Upper lobe of left lung (tissue), 6 donors: ENCODE measurements around the gene SPR. TPM values are rescaled to one million over a fixed set of nuclear protein-coding genes. Genes with fewer than 3 reads are reported as not detected.

Experiments used
- ATAC-seq, 2 donors: fragments of 200-7000 bp; cut with Tn5 transposase; one replicate each; pipeline ENCODE4 v1.9.1; 2022; ENCODE audit warnings: mild to moderate bottlenecking in 2 of 2, moderate library complexity in 2 of 2; ENCODE audit not compliant: low FRiP score in 2 of 2
- DNase-seq, 2 donors: peaks; one replicate each; pipeline ENCODE4 v3.0.0-alpha.2; 2019 to 2020
- H3K27ac ChIP-seq, 4 donors: fragments of 200-600 bp; sonication (generic); one replicate each; pipeline ENCODE4 v1.5.1; 2016 to 2019
- H3K27me3 ChIP-seq, 4 donors: fragments of 200-600 bp; sonication (generic); one replicate each; pipeline ENCODE4 v1.5.1; 2017 to 2019
- H3K36me3 ChIP-seq, 4 donors: fragments of 200-600 bp; sonication (generic); one replicate each; pipeline ENCODE4 v1.5.1; 2016 to 2019
- H3K4me1 ChIP-seq, 4 donors: fragments of 200-600 bp; sonication (generic); one replicate each; pipeline ENCODE4 v1.5.1; 2018 to 2019
- H3K4me3 ChIP-seq, 4 donors: fragments of 200-600 bp; sonication (generic); one replicate each; pipeline ENCODE4 v1.5.1; 2017 to 2019; ENCODE audit warnings: mild to moderate bottlenecking in 2 of 4, moderate library complexity in 1 of 4
- H3K9me3 ChIP-seq, 4 donors: fragments of 200-600 bp; sonication (generic); one replicate each; pipeline ENCODE4 v1.5.1; 2018 to 2019
- EP300 ChIP-seq, 4 donors: sonication (generic); formaldehyde crosslinking; IDR thresholded peaks; one replicate each; pipeline ENCODE4 v1.5.1; 2017; ENCODE audit warnings: antibody characterized with exemption in 4 of 4, control low read depth in 2 of 4
- POLR2A ChIP-seq, 4 donors: fragments of 450-650 bp; IDR thresholded peaks; one replicate each; pipeline ENCODE4 v1.5.1; 2016 to 2017; ENCODE audit warnings: antibody characterized with exemption in 4 of 4, mild to moderate bottlenecking in 2 of 4
- POLR2AphosphoS5 ChIP-seq, 2 donors: sonication (generic); formaldehyde crosslinking; IDR thresholded peaks; one replicate each; pipeline ENCODE4 v1.5.1; 2017; ENCODE audit warnings: antibody characterized with exemption in 2 of 2
- WGBS, 2 donors: methylation state at CpG; one replicate each; pipeline ENCODE4 v1.1.5; 2017 to 2018; 5-methylcytosine and 5-hydroxymethylcytosine counted together
- total RNA-seq, 6 donors: library from RNA; depleted of rRNA in 4 of 6; stranded (reverse); fragments of >200 nt in 4 of 6; gene quantifications; one replicate each; pipeline versions ENCODE4 v1.1.0 to v1.2.1, GENCODE V29; 2016 to 2021
- TF ChIP-seq, protein P1 (sequence below), 6 experiments: fragments of 450-650 bp in 4 of 6; fragments of 200-600 bp in 2 of 6; sonication (generic) in 2 of 6; IDR thresholded peaks; one replicate each; pipeline ENCODE4 v1.5.1; 2016 to 2019; ENCODE audit warnings: antibody characterized with exemption in 6 of 6
- donor health status: DM: no; HTN: no; CAD: no; lungs with moderate emphysema.
- donor health status: DM: no; HTN: yes; CAD: no; lungs with severe emphysema.

SPR gene
- total RNA-seq, 6 donors from 2014 or later = 26.2 to 49.2 (median 34.2) TPM

DNA sequence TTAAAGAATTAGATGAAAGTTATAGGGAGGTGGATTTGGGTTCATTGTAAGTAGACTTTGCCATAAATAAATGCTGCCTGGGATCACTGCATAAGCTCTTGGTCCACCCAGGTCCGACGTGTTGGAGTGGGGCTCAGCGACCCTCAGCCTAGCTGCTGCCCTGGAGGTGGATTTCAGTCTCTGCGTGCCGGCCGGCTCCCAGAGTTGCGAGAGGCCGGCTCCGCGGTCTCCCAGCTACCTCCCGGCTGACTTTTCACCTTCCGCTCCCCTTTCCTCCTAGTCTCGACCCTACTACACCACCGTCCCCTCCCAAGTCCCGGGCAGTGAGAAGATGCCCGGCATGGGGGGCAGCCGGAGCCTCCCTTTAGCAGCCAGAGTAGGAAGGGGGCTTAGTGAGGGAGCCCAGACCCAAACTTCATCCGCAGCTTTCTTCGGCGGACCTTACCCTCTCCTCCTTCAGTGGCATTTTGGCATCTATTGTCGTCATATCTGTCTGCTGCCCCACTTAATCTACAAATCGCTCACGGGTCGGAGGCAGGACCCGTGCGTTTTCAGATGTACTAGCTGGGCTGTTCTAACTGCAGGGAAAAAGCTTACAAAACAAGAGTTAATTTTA, 38.2 kb downstream of the SPR start:
- no peak for TF ChIP-seq POLR2A (IDR thresholded peaks at IDR 0.05)
- no peak for TF ChIP-seq EP300 (IDR thresholded peaks at IDR 0.05)
- TF ChIP-seq POLR2AphosphoS5 (IDR thresholded peaks at IDR 0.05) = no peak
- TF ChIP-seq, protein P1, sequence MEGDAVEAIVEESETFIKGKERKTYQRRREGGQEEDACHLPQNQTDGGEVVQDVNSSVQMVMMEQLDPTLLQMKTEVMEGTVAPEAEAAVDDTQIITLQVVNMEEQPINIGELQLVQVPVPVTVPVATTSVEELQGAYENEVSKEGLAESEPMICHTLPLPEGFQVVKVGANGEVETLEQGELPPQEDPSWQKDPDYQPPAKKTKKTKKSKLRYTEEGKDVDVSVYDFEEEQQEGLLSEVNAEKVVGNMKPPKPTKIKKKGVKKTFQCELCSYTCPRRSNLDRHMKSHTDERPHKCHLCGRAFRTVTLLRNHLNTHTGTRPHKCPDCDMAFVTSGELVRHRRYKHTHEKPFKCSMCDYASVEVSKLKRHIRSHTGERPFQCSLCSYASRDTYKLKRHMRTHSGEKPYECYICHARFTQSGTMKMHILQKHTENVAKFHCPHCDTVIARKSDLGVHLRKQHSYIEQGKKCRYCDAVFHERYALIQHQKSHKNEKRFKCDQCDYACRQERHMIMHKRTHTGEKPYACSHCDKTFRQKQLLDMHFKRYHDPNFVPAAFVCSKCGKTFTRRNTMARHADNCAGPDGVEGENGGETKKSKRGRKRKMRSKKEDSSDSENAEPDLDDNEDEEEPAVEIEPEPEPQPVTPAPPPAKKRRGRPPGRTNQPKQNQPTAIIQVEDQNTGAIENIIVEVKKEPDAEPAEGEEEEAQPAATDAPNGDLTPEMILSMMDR (IDR thresholded peaks at IDR 0.05) = no peak
- no peaks in the 10 kb centered on the region for H3K9me3 ChIP-seq
- H3K4me3 ChIP-seq = no peak overlapping the region
- peaks cover 15 to 22% (median 20%) of the 10 kb centered on the region in 4 donors for H3K4me1 ChIP-seq
- no peak overlapping the region for H3K27ac ChIP-seq
- DNase-seq = peak in 1 of 2 donors; percentile 14
- peaks cover 2 to 57% (median 47%) of the 10 kb centered on the region in 4 donors for H3K27me3 ChIP-seq
- no peak for ATAC-seq
- H3K36me3 ChIP-seq = no peaks in the 10 kb centered on the region
- WGBS, 2 donors = 9 to 12% methylated on average over 25 to 26 of the region's 26 CpGs

DNA sequence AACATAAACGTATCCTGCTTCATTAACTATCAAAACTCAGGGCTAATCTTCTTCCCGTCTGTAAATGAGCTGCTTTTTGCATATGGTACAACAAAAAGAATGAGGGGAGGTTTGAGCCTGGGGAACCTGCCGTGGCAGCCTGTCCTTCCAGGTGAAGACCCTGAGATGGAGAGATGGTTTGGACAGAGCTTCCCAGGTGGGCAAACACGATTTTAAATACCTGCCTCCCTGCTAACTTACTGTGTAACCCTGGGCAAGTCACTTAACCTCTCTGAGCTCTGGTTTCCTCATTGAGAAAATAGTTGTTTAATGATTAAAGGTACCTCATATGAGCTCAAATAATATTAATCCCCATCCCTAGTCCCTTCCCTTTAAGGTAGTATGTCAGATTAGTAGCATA, 39.2 kb downstream of the SPR start:
- peaks cover 9 to 15% (median 14%) of the 10 kb centered on the region in 4 donors for H3K4me1 ChIP-seq
- H3K27ac ChIP-seq = no peak overlapping the region
- peaks cover 2 to 48% (median 38%) of the 10 kb centered on the region in 4 donors for H3K27me3 ChIP-seq
- 8 to 16% methylated on average over 4 of the region's 4 CpGs for WGBS, 2 donors
- TF ChIP-seq EP300 (IDR thresholded peaks at IDR 0.05) = no peak
- no peaks in the 10 kb centered on the region for H3K9me3 ChIP-seq
- no peaks in the 10 kb centered on the region for H3K36me3 ChIP-seq
- H3K4me3 ChIP-seq = no peak overlapping the region
- ATAC-seq (no peak), DNase-seq (no peak)

DNA sequence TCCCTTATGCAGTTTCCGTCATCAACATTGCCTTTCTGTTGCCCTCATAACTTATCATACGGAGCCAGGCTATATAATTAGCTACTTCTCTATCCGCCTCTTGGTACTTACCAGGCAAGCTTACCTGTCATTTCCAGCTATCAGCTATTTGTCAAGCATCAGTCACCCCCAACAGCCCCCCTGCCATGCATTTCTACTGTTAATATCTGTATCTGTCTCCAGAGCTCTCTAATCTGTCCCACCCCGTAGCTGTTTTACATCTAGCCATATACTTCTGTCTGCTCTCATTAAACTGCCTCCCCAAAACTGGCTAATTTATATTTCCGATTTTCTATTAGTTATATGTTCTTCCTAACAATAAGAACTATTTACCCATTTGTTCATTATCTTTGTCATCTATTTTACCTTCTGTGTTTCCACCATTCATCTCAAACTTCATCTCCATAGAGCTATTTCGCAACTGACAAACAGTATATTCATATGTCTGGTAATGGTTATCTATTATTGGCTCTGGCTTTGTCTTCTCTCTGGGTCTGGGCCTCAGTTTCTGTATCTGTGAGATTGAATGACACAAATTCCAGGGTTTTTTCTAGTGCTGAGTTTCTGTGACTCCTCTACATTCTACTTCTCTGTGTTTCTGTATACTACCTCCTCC, 39.7 kb downstream of the SPR start:
- 59 to 65% methylated on average over 6 of the region's 6 CpGs for WGBS, 2 donors
- Histone ChIP-seq H3K27ac (no peak overlapping the region), H3K27me3 (peaks cover 2 to 42% (median 36%) of the 10 kb centered on the region in 4 donors)

DNA sequence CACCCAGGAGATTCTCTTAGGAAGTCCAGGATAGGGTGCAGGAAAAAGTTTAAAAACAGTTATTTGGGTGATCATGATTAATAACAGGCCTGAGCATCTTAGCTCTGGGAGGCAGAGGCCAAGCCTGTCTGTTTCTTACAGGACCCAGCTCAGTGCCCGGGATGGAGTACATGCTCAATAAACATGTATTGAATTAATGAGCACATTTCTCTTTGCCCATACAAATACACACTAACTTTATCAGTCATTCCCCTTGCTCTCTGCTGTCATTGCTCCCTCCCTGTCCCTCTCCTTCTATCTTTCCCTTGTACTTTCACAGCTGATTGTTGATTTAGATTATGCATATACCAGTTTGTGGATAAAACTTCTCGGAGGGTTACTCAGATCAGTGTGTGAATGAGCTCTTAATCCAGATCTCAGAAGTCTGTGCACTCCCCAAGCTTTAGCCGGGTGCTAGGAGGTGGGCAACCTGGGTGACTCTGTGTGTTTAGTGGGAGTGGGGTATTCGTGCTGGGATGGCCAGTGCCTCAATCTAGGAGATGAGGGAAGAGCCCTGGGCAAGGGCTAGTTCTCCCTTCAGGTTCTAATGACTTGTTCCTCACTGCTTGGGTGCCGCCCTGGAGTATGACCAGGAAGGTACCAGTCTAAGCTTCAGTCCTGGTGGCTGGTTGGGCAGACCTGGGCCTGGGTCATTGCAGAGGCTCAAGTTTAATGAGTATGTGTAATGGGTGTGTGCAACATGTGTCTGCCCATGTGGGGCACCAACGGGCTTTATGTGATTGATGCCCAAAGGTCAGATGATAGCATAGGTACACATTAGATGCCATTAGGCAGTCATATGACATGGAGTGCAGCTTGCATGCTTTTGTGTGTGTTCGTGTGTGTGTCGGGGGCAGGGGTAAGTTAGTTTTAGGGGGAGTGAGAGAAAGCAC, 40.7 kb downstream of the SPR start:
- H3K27ac ChIP-seq = no peak overlapping the region
- ATAC-seq = no peak
- no peak for TF ChIP-seq EP300 (IDR thresholded peaks at IDR 0.05)
- TF ChIP-seq POLR2A (IDR thresholded peaks at IDR 0.05) = no peak
- TF ChIP-seq POLR2AphosphoS5 (IDR thresholded peaks at IDR 0.05) = no peak
- TF ChIP-seq, protein P1 (IDR thresholded peaks at IDR 0.05) = no peak
- peak in 1 of 2 donors; percentile 6 for DNase-seq
- no peaks in the 10 kb centered on the region for H3K36me3 ChIP-seq
- peaks cover 2 to 40% (median 30%) of the 10 kb centered on the region in 4 donors for H3K27me3 ChIP-seq
- 77 to 84% methylated on average over 7 to 8 of the region's 8 CpGs for WGBS, 2 donors
- H3K4me1 ChIP-seq = peaks cover 9 to 15% (median 14%) of the 10 kb centered on the region in 4 donors
- no peaks in the 10 kb centered on the region for H3K9me3 ChIP-seq
- no peak overlapping the region for H3K4me3 ChIP-seq

More for the DNA sequence above, 39.7 kb downstream of the SPR start:
- ATAC-seq (no peak), DNase-seq (no peak)
- Histone ChIP-seq H3K4me1 (peaks cover 9 to 15% (median 14%) of the 10 kb centered on the region in 4 donors), H3K4me3 (no peak overlapping the region), H3K9me3 (no peaks in the 10 kb centered on the region), H3K36me3 (no peaks in the 10 kb centered on the region)
- TF ChIP-seq, protein P1 (IDR thresholded peaks at IDR 0.05) = no peak
- TF ChIP-seq POLR2AphosphoS5 (IDR thresholded peaks at IDR 0.05) (no peak), EP300 (IDR thresholded peaks at IDR 0.05) (no peak), POLR2A (IDR thresholded peaks at IDR 0.05) (no peak)

DNA sequence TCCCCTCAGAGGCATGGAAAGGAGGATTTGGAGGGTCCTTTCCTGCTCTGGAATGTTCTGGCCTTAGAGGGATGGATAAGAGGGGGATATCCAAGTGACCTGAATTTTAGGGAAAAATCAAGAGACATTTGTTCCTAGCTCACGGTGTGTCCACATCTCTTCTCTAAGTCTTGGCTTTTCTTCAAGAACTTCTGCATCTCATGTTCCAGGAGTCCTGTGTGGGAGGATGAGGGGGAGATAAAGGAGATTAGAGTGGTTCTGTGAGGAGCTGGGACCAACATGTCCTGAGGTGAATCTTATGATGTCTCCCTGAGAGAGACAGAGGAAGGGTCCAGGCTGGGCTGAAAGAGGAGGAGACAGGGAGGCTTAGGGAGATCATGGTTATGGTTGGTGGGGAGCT, 41.8 kb downstream of the SPR start:
- WGBS, 2 donors = 89 to 94% methylated on average over 1 of the region's 1 CpG

More for the DNA sequence above, 41.8 kb downstream of the SPR start:
- DNase-seq (peak in 1 of 2 donors; percentile 3), ATAC-seq (no peak)
- Histone ChIP-seq H3K4me1 (peaks cover 7 to 10% (median 10%) of the 10 kb centered on the region in 4 donors), H3K9me3 (no peaks in the 10 kb centered on the region), H3K27ac (no peak overlapping the region), H3K27me3 (peaks cover 0 to 29% (median 20%) of the 10 kb centered on the region in 4 donors), H3K36me3 (no peaks in the 10 kb centered on the region), H3K4me3 (no peak overlapping the region)
- TF ChIP-seq EP300 (IDR thresholded peaks at IDR 0.05) = no peak
- TF ChIP-seq, protein P1 (IDR thresholded peaks at IDR 0.05) = no peak
- TF ChIP-seq POLR2A (IDR thresholded peaks at IDR 0.05) = no peak
